ENCODE measurements around the gene SPATA17.

Gene SPATA17

GRCh38 chr1:217919683-217920388 lies 288.7 kb downstream of the SPATA17 start:
- peak; percentile 55 for DNase-seq

All from eye (tissue), 1 donor.